ENCODE results near the gene ECE2. TPM values are rescaled to one million over a fixed set of nuclear protein-coding genes. Genes with fewer than 3 reads are reported as not detected.

ECE2 gene
- polyA plus RNA-seq, 1 of the 3 experiments (the other 2 are of a cell fraction), result 0.03 TPM

DNA sequence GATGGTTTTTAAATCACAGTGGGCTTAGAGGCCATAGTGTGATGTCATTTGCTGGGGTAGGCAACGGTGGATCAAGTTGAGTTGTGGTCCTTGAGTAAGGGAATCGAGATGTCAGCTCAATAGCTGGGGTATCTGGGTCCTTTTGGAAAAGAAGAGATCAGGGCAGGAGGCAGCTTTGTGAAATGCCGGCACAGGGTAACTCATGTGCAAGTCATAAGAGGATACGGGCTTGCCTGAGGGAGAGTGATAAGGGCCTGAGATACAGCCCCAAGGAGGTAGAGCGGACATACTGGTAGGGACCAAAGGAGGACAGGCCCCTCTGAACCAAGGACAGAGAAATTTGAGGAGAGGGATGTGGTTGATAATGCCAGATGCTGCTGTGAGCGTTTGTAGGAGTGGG lies 57.4 kb downstream of the ECE2 start (continued):
- no peak for TF ChIP-seq CHD2 (IDR thresholded peaks at IDR 0.05; ENCODE audit: low read length, partially characterized antibody)
- no peak for TF ChIP-seq FOSL2 (IDR thresholded peaks at IDR 0.05; ENCODE audit: borderline replicate concordance, low read depth)
- TF ChIP-seq SMC3 (IDR thresholded peaks at IDR 0.05; ENCODE audit: low read depth, low read length), result no peak
- TF ChIP-seq, protein P1, sequence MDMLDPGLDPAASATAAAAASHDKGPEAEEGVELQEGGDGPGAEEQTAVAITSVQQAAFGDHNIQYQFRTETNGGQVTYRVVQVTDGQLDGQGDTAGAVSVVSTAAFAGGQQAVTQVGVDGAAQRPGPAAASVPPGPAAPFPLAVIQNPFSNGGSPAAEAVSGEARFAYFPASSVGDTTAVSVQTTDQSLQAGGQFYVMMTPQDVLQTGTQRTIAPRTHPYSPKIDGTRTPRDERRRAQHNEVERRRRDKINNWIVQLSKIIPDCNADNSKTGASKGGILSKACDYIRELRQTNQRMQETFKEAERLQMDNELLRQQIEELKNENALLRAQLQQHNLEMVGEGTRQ (IDR thresholded peaks at IDR 0.05; ENCODE audit: borderline replicate concordance, low read depth, low read length), result no peak
- TF ChIP-seq, protein P2, sequence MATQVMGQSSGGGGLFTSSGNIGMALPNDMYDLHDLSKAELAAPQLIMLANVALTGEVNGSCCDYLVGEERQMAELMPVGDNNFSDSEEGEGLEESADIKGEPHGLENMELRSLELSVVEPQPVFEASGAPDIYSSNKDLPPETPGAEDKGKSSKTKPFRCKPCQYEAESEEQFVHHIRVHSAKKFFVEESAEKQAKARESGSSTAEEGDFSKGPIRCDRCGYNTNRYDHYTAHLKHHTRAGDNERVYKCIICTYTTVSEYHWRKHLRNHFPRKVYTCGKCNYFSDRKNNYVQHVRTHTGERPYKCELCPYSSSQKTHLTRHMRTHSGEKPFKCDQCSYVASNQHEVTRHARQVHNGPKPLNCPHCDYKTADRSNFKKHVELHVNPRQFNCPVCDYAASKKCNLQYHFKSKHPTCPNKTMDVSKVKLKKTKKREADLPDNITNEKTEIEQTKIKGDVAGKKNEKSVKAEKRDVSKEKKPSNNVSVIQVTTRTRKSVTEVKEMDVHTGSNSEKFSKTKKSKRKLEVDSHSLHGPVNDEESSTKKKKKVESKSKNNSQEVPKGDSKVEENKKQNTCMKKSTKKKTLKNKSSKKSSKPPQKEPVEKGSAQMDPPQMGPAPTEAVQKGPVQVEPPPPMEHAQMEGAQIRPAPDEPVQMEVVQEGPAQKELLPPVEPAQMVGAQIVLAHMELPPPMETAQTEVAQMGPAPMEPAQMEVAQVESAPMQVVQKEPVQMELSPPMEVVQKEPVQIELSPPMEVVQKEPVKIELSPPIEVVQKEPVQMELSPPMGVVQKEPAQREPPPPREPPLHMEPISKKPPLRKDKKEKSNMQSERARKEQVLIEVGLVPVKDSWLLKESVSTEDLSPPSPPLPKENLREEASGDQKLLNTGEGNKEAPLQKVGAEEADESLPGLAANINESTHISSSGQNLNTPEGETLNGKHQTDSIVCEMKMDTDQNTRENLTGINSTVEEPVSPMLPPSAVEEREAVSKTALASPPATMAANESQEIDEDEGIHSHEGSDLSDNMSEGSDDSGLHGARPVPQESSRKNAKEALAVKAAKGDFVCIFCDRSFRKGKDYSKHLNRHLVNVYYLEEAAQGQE (IDR thresholded peaks at IDR 0.05; ENCODE audit: low read depth, low read length), result no peak

DNA sequence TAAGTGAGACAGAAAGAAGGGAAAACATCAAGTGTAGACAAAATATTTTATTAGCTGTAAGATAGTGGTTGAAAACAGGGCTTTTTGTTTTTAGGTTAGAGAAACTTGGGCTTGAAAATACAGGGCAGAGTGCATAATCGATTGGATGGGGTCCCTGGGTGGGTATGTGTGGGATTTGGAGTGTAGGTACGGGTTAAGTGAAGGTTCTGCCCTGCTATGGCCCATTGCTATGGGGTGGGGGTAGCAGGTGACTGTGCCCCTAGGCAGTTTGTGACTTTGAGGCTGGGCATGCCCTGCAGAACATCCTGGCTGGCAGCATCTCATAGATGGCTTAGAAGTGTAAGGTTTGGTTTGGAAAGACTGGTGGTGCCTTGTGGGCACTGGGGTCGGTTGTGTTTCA lies 57.9 kb downstream of the ECE2 start:
- Histone ChIP-seq H4K20me1 (ENCODE audit: insufficient read depth) (peaks cover 23% of the 10 kb centered on the region), H3K27ac (ENCODE audit: low read depth in 2 of 2, low read length in 1 of 2) (peak overlapping the region in 1 of 2 experiments; percentile 90; a peak in 2 of 4 replicates), H3K4me3 (ENCODE audit: low read depth in 2 of 2, low read length in 1 of 2) (no peak overlapping the region), H3K4me1 (ENCODE audit: control insufficient read depth in 1 of 2, insufficient read depth in 2 of 2, low read depth in 1 of 2, low read length in 1 of 2) (peaks cover 31 to 47% of the 10 kb centered on the region in 2 experiments; a peak in 3 of 4 replicates), H3K9me3 (no peaks in the 10 kb centered on the region), H2AFZ (ENCODE audit: low read depth) (no peak overlapping the region), H3K27me3 (ENCODE audit: insufficient read depth) (no peaks in the 10 kb centered on the region), H3K9ac (peak overlapping the region; percentile 53), H3K79me2 (ENCODE audit: insufficient read depth) (peaks cover 59% of the 10 kb centered on the region), H3K4me2 (0 out of 2 replicates have a peak overlapping the region, but pooled peaks have one; percentile 21), H3K9me2 (no peaks in the 10 kb centered on the region), H3F3A (replicated peaks; ENCODE audit: insufficient read depth) (peaks cover 68% of the 10 kb centered on the region), H3K36me3 (replicated peaks in 1 of 2; ENCODE audit: control insufficient read depth in 1 of 2, insufficient read depth in 2 of 2, low read length in 1 of 2) (peaks cover 49 to 57% of the 10 kb centered on the region in 2 experiments)
- CTCF ChIA-PET, result no interaction called here
- WGBS (ENCODE audit: low lambda C conversion rate), result 83% methylated on average over 3 of the region's 3 CpGs
- no peak for DNase-seq
- POLR2A ChIA-PET, result no interaction called here
- TF ChIP-seq, protein P3, sequence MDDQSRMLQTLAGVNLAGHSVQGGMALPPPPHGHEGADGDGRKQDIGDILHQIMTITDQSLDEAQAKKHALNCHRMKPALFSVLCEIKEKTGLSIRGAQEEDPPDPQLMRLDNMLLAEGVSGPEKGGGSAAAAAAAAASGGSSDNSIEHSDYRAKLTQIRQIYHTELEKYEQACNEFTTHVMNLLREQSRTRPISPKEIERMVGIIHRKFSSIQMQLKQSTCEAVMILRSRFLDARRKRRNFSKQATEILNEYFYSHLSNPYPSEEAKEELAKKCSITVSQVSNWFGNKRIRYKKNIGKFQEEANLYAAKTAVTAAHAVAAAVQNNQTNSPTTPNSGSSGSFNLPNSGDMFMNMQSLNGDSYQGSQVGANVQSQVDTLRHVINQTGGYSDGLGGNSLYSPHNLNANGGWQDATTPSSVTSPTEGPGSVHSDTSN (IDR thresholded peaks at IDR 0.05), result no peak
- TF ChIP-seq POLR2AphosphoS5 (IDR thresholded peaks at IDR 0.05; ENCODE audit: low read depth, low read length) (no peak), RCOR1 (IDR thresholded peaks at IDR 0.05; ENCODE audit: low read length) (no peak), RXRA (IDR thresholded peaks at IDR 0.05; ENCODE audit: borderline replicate concordance, low read depth) (no peak), FOSL2 (IDR thresholded peaks at IDR 0.05; ENCODE audit: borderline replicate concordance, low read depth) (no peak), MXI1 (IDR thresholded peaks at IDR 0.05; ENCODE audit: low read depth, low read length) (no peak), TCF12 (IDR thresholded peaks at IDR 0.05) (no peak)
- TF ChIP-seq, protein P4, sequence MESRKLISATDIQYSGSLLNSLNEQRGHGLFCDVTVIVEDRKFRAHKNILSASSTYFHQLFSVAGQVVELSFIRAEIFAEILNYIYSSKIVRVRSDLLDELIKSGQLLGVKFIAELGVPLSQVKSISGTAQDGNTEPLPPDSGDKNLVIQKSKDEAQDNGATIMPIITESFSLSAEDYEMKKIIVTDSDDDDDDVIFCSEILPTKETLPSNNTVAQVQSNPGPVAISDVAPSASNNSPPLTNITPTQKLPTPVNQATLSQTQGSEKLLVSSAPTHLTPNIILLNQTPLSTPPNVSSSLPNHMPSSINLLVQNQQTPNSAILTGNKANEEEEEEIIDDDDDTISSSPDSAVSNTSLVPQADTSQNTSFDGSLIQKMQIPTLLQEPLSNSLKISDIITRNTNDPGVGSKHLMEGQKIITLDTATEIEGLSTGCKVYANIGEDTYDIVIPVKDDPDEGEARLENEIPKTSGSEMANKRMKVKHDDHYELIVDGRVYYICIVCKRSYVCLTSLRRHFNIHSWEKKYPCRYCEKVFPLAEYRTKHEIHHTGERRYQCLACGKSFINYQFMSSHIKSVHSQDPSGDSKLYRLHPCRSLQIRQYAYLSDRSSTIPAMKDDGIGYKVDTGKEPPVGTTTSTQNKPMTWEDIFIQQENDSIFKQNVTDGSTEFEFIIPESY (IDR thresholded peaks at IDR 0.05; ENCODE audit: borderline replicate concordance, low read depth), result no peak

All from SK-N-SH (cell line).